HG03060 (cell line): ENCODE results near the gene SPAG16.

ENCODE experiments used
- ATAC-seq: cut with Tn5 transposase; IDR thresholded peaks from one replicate; pipeline ENCODE4 v1.9.1; 2021; ENCODE audit warnings: low read depth, moderate number of reproducible peaks; ENCODE audit not compliant: unreplicated experiment

Gene SPAG16

GRCh38 chr2:214217136-214217535, 932.9 kb downstream of the SPAG16 start:
- ATAC-seq, result no peak

DNA sequence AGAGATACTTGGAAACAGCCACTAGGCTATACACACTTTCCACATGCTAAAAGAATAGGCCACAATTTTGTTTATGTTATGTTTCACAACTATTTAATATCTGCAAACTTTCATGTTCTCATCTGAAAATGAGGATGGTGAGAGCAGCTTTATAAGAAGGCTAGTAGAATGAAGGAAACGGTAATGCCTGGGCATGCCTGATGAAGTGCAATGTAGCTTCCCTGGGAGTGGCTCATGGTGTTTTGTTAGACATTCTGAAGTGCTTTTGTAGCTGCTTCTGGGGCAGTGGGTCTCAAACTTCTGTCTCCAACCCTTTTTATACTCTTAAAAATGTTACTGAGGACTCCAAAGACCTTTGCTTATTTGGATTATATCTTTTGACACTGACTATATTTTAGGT, 933.3 kb downstream of the SPAG16 start:
- ATAC-seq, result no peak

GRCh38 chr2:214220251-214220650, 936.0 kb downstream of the SPAG16 start:
- ATAC-seq, result no peak

GRCh38 chr2:214226061-214226460, 941.8 kb downstream of the SPAG16 start:
- ATAC-seq, result no peak

- ATAC-seq, result no peak
These were observed 948.0 kb downstream of the SPAG16 start for GRCh38 chr2:214232271-214232670.

- ATAC-seq, result no peak
These were observed 948.9 kb downstream of the SPAG16 start for GRCh38 chr2:214233164-214233563.

- no peak for ATAC-seq
These were observed 958.5 kb downstream of the SPAG16 start for GRCh38 chr2:214242797-214243196.

DNA sequence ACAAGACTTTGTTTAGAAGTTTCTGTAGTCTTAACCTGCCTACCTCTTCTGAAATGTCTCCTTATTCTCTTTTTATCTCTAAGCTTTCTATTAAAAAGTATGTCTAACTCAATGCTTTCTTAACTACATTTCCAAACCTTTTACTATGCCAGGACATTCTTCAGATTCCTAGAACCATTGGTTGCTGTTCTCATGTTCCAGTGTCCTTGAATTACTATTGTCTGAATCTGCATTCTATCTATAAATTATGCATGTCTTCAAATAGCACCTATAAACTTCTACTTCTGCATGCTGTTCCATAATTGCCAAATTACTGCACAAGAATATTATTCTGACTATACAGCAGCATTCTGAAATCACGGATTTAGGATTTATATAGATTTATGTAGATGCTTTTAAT, 960.6 kb downstream of the SPAG16 start:
- ATAC-seq, result no peak

GRCh38 chr2:214246417-214246816, 962.2 kb downstream of the SPAG16 start:
- no peak for ATAC-seq

DNA sequence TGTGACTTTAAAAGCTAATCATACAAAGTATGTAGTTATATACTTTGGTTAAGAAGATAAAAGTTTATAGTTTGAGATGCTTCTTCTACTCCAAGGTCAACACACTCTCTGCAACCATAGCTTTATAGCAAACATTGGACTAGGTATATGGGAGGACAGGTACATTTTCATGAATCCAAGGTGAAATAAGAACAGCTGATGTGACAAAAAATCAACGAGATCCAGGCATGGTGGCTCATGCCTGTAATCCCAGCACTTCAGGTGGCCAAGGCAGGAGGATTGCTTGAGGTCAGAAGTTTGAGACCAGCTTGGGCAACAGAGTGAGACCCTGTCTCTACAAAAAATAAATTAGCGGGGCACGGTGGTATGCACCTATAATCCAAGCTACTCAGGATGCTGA, 963.3 kb downstream of the SPAG16 start:
- ATAC-seq, result no peak

DNA sequence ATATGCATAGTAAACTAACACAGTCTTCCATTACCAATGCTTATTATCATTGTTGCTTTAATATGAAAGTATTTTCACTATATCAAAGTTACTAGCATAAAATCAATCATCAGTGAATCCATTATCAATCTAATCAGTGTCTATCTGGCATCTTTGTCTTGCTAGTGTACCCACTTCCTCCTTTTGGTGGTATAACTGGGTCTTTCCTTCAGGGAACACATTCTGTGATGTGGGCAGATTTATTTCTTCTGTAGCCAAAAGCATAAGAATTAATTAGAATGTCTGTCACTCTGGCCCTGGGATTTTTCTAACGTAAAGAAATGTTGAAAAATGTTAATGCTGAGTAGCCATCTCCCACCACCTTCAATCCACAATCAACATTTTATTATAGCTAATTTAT, 970.8 kb downstream of the SPAG16 start:
- ATAC-seq, result no peak

DNA sequence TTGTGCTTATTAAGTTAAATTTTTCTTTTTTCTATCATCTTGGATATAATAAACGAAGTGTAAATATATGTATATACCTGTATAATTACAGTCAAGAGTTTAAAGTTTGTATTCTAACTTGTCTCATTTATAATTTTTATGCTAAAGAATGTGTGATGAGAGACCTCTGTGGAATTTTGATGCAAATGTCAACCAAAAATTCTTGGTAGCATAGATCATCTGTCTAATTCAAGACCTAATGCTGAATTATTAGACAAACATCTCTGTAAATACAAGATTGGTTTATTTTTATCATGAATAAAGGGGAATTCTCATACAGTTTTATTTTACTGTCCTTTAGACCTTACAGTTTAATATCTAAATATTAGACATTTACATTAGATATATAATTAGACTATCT, 977.4 kb downstream of the SPAG16 start:
- ATAC-seq, result no peak

- ATAC-seq, result no peak
These were observed 979.9 kb downstream of the SPAG16 start for GRCh38 chr2:214264171-214264570.

DNA sequence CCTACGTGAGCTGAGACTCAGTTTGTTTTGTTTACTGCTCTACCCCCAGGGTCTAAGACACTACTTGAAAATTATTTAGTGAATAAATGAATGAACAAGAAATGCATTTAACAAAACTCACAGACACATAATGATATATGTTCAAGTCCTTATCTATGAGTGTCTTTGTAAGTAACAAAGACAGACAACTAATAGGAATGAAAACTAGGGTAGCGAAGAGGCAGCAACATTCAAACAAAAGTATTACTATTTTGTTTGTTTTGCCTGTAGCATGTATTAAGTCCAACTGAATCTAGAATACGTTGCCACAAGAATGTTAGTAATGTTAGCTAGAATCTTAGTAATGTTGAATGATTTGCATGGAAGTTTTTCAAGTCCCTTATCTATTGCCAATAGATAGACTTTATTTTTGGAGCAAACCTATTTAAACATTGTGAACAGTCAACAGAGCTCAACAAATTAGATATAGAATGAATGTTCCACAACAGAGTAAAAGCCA, 981.8 kb downstream of the SPAG16 start:
- ATAC-seq, result no peak

DNA sequence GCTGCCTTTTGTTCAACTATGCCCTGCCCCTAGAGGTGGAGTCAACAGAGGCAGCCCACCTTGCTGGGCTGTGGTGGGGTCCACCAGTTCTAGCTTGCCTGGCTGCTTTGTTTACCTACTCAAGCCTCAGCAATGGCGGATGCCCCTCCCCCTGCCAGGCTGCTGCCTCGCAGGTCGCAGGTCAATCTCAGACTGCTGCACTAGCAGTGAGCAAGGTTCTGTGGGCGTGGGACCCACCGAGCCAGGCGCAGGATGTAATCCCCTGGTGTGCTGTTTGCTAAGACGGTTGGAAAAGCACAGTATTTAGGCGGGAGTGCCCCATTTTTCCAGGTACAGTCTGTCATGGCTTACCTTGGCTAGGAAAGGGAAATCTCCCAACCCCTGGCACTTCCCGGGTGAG, 993.6 kb downstream of the SPAG16 start:
- ATAC-seq, result no peak

DNA sequence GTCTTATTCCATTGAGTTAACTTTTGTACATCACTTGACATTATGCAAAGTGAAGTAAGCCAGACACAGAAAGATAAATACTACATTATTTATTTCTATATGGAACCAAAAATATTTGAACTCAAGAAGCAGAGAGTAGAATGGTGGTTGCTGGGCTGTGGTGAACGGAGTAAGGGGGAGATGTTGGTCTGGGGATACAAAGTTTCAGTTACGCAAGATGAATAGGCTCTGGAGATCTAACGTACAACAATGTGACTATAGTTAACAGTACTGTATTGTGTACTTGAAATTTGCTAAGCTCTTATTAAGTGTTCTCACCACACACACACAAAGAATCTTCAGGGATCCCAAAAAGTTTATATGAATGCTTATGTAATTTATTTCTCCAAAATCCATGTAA, 1001.7 kb downstream of the SPAG16 start:
- ATAC-seq, result no peak

- no peak for ATAC-seq
These were observed 1009.3 kb downstream of the SPAG16 start for GRCh38 chr2:214293593-214293992.

DNA sequence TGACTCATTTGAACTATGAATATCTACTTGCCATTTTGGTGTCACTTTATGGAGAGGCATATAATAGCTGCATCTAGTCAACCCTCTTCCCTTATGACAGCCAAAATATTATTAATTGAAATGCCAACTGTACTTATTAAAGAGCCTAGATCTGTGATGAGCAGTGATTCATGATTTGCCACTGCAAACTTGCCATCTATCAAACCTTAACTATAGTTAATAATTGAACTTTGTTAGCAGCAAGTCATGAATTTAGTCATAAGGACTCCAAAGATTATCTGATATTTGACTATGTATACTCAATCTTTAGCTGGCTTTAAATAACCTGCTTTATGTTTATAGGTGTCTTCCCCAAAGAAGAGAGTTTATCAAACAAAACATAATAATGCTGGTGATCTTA, 1010.2 kb downstream of the SPAG16 start:
- ATAC-seq, result no peak

- no peak for ATAC-seq
These were observed 1013.2 kb downstream of the SPAG16 start for GRCh38 chr2:214297423-214297822.

DNA sequence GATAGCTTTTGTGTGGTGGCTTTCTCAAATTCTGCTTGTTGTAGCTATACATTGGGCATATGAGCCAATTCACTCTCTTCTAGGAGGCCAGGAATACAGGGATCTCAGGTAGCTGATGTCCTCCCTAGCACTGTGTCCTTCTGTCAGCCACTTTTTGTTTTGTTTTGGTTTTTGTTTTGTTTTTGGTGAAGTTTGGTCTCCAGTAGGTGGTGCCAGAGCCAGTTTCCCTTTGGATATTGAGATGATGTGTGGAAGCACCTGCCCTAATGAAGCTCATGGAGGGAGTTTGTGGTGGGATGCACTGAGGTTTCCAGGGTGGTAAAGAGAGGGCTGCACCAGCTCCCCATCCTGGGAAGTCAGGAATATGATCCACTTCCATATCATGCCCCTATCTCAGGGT, 1026.1 kb downstream of the SPAG16 start:
- no peak for ATAC-seq

DNA sequence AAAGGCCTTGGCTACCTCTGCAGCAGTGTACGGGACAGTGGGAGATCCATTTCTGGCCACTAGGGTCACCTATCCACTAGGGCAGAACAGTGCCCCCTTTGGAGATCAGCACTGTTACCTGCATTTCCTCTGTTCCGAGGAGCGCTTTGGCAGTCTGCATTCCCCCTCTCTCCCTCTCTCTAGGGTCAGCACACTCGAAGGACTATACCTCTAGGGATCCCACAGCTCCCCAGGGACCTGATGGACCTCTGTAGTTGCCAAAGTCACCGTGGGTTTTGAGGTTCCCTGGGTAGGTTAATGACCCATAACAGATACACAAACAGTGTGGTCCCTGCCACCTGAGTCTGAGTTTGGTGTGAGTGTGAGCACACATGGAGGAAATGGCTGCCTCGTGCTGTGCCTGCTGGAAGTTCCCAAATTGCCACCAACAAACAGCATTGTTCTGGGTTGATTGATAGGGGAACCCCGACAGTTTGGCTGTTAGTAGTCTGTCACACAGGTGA, 1026.8 kb downstream of the SPAG16 start:
- no peak for ATAC-seq

DNA sequence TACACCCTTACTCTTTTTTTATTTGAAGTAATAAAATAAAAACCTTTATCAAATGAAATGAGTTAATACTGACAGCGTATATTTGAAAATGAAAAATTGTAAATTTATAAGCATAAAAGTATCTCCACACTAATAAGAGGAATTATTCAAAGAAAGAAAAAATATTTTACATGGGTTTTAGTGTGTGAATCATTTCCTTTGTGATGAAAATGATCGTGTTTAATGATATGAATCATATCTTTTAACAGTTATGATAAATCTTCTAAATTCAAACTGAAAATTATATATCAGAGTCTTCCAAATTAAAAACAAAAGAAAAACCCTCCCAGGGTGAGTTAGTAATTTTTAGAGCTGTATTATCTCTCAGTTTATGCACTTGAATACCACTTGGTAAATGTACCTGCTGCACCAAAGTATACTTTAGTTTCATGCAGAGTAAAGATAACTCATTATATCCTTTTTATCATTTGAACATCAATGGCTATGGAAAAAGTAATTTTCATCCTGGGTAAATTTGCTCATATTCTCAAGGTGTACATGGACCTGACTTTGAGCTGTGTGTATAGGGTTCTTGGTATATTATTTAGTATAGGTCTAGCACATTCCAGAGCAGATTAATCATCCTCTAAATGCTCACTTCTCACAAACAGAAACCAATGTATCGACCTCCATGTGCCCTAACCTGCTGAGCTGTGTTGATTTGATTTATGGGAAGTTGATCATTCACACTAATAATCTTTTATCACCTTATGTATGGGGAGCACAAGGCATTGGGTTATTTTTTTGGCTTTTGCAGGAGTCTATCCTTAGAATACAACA, 1027.9 kb downstream of the SPAG16 start:
- no peak for ATAC-seq
